HG02678 (cell line): ENCODE measurements around the gene GPBAR1.
"Not testable (repeated sequence)": the region's sequence is repeated elsewhere in the genome, so short reads cannot be mapped to it uniquely, and the experiment has no call there.

Experiments used
- ATAC-seq: cut with Tn5 transposase; IDR thresholded peaks from one replicate; pipeline ENCODE4 v1.9.1; 2021; ENCODE audit warnings: mild to moderate bottlenecking, moderate library complexity; ENCODE audit not compliant: unreplicated experiment

The GPBAR1 gene

DNA sequence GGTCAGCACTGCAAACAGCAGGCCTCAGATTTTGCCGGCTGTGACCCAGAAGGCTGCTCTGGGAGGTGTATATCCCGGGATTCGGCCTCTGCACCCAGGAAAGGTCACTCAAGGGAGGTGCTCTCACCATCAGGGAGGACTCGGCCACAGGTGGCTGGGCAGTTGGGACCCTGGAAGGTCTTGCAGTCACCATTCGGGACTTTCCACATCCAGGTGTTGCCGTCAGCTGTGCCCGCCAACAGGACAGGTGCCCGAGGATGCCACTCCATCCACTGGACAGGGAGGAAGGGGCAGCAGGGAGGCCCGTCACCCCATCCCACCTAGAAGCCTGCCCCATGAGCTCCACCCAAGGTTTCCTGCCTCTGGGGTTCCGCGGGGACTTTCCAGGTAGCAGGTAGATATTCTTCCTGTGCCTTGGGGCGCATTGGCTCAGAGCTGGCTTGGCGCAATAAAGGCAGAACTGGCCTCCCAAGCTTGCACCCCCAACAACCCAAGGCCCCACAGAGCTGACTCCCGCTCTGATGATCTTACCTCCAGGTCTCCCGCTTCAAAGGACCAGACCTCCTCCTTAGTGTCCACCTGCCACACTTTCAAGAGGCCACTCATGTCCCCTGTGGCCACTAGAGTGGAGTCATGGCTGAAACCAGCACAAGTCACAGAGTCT, 5.6 kb downstream of the GPBAR1 start:
- ATAC-seq: no peak

GRCh38 chr2:218267259-218267658, 6.4 kb downstream of the GPBAR1 start:
- no peak for ATAC-seq

DNA sequence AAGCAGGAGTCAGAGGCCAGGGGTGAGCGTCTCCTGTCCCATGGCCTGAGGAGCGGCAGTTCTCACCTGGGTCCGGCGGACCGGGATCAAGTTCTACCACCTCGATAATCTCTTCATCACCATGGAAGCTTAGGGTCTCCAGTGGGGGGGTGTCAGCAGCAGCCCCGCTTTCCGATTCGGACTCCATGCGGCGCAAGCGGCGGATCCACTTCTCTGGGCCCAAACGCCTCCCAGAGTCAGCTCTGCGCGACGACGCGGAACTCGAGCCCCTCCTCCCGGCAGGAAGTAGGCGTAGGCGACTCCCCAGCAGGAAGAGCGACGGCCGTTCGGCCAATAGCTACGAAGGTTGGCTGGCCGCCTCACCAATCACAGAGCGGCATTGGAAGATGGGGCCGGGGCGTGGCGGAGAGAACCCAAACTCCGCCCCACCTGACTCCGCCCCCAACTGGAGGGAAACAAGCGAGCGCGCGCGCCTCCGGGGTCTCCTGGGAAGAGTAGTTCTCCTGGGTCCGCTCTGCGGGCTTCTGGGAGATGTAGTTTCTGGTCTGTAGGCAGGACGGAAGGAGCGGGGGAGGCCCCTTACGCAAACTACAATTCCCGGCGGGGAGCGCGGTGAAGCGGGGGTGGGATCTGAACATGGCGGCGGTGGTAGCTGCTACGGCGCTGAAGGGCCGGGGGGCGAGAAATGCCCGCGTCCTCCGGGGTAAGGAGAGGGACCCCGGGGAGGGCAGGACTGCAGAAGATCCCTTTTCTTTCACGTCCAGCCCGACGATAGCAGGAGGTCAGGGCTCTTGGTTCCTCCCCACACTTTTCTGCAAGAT, 9.3 kb downstream of the GPBAR1 start, which contains the start of the genes AAMP and PNKD:
AAMP (minus strand) TSS at position 238 of the 821 bp plus-strand sequence; CDS start at position 187, 51 bp downstream.
PNKD (plus strand) TSS at position 620 of the 821 bp plus-strand sequence; CDS start at position 637, 17 bp downstream.
- peak; percentile 92 for ATAC-seq

GRCh38 chr2:218270721-218271486, 10.1 kb downstream of the GPBAR1 start:
- ATAC-seq: no peak

GRCh38 chr2:218271487-218271797, 10.6 kb downstream of the GPBAR1 start:
- ATAC-seq: no peak

DNA sequence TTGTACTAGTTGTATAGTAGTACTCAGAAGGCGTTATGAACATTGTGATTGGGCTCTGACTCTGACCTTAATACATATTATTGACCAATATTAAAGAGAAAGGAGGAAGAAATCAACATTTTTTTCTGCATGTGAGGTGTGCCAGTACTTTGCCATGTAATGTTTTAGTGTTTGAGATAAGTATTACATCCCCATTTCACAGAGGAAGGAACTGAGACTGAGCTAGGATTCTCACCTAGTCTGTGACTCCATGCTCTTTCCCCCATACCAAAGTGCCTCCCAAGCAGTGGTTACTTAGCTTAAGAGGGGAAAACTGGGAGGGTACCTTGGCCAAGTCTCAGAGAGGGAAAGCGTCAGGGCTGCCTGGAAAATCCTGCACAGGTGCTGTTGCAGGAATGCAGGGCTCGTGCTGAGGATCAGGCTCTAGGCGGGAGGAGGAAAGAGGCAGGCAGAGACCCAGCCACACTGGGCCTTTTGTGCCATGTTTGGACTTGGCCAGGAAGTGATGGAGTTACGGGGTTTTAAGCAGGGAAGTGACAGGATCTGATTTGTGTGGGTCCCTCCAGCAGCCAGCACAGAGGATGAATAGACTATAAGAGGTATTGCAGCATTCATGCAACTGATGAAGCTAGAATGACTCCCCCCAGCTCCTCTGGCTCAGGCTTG, 11.2 kb downstream of the GPBAR1 start:
- ATAC-seq: no peak

DNA sequence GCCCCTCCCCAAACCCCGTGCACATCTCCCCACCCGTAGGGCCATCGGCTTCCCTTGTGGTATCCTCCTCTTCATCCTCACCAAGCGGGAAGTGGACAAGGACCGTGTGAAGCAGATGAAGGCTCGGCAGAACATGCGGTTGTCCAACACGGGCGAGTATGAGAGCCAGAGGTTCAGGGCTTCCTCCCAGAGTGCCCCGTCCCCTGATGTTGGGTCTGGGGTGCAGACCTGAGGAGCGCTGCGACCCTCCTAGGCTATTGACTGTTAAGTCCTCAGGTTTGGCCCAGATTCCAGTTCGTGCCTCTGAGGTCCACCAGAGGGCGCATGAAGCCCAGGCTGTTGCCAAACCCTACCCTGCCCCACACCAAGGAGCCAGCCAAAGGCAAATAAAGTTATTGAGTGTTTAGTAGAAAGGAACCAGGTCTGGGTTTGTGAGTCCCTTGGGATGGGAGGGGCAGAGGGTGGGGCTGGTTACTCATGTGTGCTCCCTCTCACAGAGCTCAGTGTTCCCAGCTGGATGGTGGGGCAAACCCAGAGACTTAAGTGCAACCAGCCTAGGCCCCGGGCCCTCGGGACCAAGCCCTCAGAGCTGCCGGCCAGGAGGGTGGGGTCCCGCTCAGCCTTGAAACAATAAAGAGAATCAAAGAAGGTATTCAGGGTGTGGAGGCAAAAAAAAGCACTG, 11.9 kb downstream of the GPBAR1 start:
- peak; percentile 19 for ATAC-seq

- not testable (repeated sequence) for ATAC-seq
Measured at GRCh38 chr2:218273214-218273907, 12.5 kb downstream of the GPBAR1 start.

DNA sequence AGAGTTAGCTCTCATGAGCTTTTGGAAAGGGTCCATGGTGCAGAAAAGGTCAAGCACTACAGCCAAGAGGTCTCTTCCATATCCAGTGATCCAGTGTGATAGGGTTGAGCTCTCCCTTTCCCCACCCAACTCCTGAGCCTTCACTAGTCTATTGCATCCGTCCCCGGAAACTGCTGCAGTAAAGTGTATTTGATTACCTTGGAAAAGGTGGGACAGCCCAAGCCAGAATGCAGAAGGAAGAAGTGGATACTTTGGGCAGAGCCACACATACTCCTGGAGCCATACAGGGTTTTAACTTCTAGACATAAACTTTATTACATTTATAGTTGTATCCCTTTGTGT, 13.1 kb downstream of the GPBAR1 start:
- ATAC-seq: no peak

GRCh38 chr2:218274586-218274985, 13.8 kb downstream of the GPBAR1 start:
- no peak for ATAC-seq

DNA sequence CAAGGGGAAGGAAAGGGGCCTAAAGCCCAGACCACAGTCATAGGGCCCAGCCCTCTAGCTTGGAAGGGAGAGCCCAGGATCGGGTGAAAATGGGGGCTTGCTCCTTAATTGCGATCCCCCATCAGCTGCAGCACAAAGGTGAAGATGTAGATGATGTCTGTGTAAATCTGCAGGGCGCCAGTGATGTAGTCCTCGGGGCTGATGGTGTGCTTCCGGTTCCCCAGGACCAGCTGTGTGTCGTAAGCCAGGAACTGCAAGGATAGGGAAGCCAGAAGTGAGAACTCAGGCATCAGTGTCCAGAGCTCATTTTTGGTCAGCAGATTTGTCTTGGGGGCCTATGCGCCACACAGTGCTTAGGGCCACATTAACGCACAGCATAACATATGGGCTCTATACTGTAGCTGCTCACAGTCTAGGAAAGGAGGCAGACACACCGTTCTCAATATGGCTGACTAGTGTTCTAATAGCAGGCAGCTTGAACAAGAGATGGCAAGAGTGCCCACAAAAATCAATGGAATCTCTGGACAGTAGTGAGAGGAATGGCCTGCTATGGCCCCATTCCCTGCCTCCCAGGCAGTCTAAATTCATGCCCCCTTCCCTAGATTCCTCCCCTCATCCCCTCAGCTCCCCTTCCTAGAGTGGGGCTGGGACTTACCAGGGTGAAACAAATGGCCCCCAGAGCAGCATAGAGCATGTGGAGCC, 14.7 kb downstream of the GPBAR1 start:
- ATAC-seq: no peak

- no peak for ATAC-seq
Measured at GRCh38 chr2:218276986-218277755, 16.4 kb downstream of the GPBAR1 start.

DNA sequence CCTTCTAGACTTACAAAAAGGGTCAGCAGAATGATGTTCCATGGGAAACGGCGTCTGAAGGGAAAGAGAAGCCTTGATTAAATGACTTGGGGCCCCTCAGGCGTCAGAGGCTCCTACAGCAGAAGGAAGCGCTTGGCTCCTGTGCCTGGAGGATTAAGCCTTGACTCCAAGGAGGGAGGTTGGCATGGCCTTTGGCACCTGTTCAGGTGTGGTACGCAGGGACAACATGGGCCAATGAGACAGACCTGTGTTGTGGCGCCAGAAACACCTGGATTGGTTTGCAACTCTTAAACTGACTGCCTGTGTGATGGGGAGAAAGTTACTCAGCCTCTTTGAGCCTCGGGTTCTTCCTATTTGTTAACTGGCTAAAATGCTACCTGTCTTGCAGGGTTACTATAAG, 17.1 kb downstream of the GPBAR1 start:
- no peak for ATAC-seq

GRCh38 chr2:218278531-218279360, 17.9 kb downstream of the GPBAR1 start:
- no peak for ATAC-seq

- ATAC-seq: no peak
Measured at GRCh38 chr2:218280260-218280870, 19.6 kb downstream of the GPBAR1 start.

- ATAC-seq: no peak
Measured at GRCh38 chr2:218281449-218281848, 20.6 kb downstream of the GPBAR1 start.
